A549 (cell line): ENCODE data around the gene SEC22A.

Experiments
- CEBPB ChIP-seq, 2 experiments: fragments of >200 bp in 1 of 2; sonication (Bioruptor Twin) in 1 of 2; formaldehyde crosslinking in 1 of 2; IDR thresholded peaks; 2 replicates each; pipeline ENCODE4 v1.6.1; 2012 to 2016
- CHD2 ChIP-seq: fragments of 150-350 bp; IDR thresholded peaks from 2 replicates; pipeline ENCODE4 v1.6.1; 2014; ENCODE audit warnings: low read length; ENCODE audit not compliant: partially characterized antibody
- CTCF ChIP-seq: fragments of >200 bp; sonication (Bioruptor Twin); formaldehyde crosslinking; IDR thresholded peaks from 3 replicates; pipeline ENCODE4 v1.5.1; 2016
- POLR2A ChIP-seq: IDR thresholded peaks from 2 replicates; pipeline ENCODE4 v1.6.1; 2012; ENCODE audit warnings: mild to moderate bottlenecking, low read length
- TF ChIP-seq, protein P1 (sequence below): fragments of 200-600 bp; sonication (generic); IDR thresholded peaks from 2 replicates; pipeline ENCODE4 v1.6.1; 2016; ENCODE audit warnings: antibody characterized with exemption, mild to moderate bottlenecking, moderate library complexity

GRCh38 chr3:123295901-123296250 is 94.1 kb downstream of the SEC22A start:
- TF ChIP-seq, protein P1, sequence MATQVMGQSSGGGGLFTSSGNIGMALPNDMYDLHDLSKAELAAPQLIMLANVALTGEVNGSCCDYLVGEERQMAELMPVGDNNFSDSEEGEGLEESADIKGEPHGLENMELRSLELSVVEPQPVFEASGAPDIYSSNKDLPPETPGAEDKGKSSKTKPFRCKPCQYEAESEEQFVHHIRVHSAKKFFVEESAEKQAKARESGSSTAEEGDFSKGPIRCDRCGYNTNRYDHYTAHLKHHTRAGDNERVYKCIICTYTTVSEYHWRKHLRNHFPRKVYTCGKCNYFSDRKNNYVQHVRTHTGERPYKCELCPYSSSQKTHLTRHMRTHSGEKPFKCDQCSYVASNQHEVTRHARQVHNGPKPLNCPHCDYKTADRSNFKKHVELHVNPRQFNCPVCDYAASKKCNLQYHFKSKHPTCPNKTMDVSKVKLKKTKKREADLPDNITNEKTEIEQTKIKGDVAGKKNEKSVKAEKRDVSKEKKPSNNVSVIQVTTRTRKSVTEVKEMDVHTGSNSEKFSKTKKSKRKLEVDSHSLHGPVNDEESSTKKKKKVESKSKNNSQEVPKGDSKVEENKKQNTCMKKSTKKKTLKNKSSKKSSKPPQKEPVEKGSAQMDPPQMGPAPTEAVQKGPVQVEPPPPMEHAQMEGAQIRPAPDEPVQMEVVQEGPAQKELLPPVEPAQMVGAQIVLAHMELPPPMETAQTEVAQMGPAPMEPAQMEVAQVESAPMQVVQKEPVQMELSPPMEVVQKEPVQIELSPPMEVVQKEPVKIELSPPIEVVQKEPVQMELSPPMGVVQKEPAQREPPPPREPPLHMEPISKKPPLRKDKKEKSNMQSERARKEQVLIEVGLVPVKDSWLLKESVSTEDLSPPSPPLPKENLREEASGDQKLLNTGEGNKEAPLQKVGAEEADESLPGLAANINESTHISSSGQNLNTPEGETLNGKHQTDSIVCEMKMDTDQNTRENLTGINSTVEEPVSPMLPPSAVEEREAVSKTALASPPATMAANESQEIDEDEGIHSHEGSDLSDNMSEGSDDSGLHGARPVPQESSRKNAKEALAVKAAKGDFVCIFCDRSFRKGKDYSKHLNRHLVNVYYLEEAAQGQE, result no peak
- TF ChIP-seq CTCF (no peak), CHD2 (no peak), CEBPB (IDR thresholded peaks at IDR 0.05) (no peak), POLR2A (no peak)
